T-helper 2 cell (primary cell): ENCODE data around the gene KBTBD12.
"Not testable (repeated sequence)": the region's sequence is repeated elsewhere in the genome, so short reads cannot be mapped to it uniquely, and the experiment has no call there.

Experiments
- DNase-seq, 5 experiments: peaks; one replicate each; pipeline versions ENCODE4 v3.0.0 to v3.0.0-alpha.2; 2012 to 2022

Gene KBTBD12

GRCh38 chr3:127905556-127905955 lies 9.5 kb upstream of the KBTBD12 start:
- DNase-seq = no peak

DNA sequence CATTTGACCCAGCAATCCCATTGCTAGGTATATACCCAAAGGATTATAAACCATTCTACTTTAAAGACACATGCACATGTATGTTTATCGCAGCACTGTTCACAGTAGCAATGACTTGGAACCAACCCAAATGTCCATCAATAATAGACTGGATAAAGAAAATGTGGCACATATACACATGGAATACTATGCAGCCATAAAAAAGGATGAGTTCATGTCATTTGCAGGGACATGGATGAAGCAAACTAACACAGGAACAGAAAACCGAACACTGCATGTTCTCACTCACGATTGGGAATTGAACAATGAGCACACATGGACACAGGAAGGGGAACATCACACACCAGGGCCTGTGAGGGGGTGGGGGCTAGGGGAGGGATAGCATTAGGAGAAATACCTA lies 8.4 kb upstream of the KBTBD12 start:
- DNase-seq = not testable (repeated sequence)

- DNase-seq = no peak
Measured at GRCh38 chr3:127908202-127908601, 6.8 kb upstream of the KBTBD12 start.

- DNase-seq = no peak
Measured at GRCh38 chr3:127908951-127909350, 6.1 kb upstream of the KBTBD12 start.

DNA sequence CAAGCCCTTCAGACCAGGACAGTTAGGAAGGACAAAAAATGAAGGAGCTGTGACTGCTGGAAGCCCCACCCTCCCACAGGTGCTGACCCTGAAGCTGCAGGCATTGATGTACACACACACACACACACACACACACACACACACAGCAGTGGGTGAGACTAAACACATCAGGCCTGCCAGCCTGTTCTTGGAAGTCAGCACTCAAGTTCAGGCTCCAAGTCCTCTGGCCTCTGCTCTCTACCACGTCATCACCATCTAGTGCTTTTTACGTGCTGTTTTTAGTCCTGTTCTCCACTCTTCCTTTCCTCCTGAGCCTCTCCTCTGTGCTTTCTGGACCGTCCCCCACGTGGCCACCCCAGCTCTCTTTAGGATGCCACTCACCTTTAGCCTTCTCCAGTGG lies 5.4 kb upstream of the KBTBD12 start:
- DNase-seq = no peak

DNA sequence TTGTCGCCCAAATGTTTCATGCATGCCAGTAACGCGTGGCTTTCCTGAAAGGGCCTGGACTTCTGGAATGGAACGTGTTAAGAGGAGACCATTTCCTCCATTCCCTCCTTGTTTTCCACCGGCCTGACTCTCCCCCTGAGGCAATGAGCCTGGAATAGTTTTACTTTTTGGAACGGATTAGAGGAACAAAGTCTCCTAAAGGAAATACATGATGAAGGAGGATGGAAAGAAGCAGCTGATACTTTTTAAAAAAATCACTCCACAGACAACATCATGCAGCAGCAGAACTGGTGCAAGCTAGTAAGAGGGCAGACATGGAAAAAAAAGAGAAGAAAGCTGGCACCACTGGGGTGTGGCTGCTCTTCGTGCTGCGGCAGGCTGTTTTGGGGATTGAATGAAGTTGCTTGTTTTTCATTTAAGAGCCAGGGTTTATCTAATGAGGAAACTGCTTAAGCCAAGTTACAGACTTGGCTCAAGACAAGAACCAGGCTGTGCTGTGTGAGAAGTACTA lies 3.6 kb upstream of the KBTBD12 start:
- no peak for DNase-seq

DNA sequence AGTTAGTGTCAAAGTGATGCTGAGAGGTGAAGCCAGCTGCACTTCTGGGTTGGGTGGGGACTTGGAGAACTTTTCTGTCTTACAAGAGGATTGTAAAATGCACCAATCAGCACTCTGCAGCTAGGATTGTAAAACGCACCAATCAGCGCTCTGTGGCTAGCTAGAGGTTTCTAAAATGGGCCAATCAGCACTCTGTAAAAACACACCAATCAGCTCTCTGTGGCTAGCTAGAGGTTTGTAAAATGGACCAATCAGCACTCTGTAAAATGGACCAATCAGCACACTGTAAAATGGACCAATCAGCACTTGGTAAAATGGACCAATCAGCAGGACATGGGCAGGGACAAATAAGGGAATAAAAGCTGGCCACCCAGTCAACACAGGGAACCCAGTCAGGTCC lies 1.2 kb upstream of the KBTBD12 start:
- not testable (repeated sequence) for DNase-seq

DNA sequence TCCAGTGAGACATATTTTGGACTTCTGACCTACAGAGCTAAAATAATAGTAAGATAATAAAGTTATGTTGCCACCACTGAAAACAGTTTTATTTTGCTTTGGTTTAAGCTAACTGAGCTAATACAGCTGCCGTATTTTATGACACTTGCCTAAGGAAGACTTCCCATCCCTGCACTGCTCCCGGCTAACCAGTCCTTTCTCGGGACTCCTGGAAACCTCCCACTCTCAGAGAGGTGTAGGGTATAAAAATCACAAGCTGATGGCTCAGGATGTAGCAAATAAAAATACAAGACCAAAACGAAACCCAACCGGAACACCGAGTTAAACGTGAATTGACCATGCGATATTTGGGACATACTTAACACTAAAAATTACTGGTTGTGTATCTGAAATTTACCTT lies 448 bp upstream of the KBTBD12 start:
- DNase-seq = no peak

GRCh38 chr3:127915937-127916493 lies 983 bp downstream of the KBTBD12 start:
- no peak for DNase-seq

DNA sequence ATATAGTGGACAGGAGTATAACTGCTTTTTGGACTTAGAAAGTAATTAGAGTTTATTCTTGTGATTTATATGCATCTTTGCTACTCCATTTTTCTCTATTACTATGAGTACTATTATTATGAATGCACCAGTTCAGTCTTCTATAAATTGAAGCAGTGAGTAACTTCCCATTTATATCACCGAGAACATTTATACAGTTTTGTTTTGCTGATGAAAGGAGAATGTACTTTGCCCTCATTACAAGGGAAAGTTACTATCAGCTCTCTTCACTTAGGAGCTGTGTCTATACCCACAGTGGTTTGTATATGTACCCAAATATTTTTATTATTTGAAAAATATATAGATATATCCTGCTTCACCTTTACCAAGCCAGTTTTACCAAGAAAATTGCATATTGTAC lies 5.7 kb downstream of the KBTBD12 start:
- DNase-seq = no peak

GRCh38 chr3:127923611-127924010 lies 8.6 kb downstream of the KBTBD12 start:
- no peak for DNase-seq

DNA sequence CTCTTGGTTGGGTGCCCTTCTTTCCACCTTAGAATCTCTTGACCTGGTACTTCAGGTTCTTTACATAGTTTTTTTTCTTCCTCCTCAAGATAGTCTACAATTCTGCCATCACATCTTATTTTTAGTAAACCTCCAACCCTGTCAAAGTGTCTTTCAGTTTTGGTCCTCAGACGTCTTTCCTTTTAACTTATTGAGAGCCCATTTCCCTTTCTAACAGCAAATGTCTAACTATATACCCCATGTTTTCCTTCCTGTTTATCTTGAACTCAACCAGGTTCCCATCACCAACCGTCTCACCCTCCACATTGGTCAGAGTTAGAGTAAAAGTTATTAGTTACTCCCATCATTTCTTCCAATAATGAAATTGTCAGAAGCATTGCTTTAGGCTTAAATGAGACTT lies 10.4 kb downstream of the KBTBD12 start:
- DNase-seq = no peak

DNA sequence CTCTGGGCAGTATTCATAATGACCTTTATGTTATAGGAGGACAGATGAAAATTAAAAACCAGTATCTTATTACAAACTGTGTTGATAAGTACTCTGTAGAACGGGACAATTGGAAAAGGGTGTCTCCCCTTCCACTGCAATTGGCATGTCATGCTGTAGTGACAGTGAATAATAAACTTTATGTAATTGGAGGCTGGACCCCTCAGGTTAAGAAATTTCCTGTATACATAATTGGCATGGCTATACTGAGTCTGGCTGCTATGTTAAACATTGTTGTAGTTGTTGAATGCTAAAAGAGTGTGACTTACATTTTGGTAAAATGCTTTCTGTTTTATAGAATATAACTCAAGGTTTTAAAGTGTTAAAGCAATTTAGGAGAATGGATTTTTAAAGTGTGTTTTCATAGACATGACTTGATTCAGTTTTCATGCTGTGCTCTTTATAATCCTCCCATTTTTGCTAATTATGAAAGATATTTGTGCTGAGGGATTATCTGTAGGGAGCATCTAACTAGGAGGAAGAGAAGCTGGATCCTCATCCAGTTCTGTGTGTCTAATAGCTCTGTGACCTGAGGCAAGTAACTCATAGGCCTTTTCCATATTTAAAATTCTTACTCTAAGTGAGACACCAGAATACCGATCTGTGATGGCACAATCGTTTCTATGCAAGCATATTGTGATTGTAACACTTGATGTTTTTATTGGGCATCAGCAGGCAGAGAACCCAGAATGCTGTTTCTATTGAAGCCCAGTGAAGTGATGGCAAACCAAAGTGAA lies 13.0 kb downstream of the KBTBD12 start:
- DNase-seq = no peak

DNA sequence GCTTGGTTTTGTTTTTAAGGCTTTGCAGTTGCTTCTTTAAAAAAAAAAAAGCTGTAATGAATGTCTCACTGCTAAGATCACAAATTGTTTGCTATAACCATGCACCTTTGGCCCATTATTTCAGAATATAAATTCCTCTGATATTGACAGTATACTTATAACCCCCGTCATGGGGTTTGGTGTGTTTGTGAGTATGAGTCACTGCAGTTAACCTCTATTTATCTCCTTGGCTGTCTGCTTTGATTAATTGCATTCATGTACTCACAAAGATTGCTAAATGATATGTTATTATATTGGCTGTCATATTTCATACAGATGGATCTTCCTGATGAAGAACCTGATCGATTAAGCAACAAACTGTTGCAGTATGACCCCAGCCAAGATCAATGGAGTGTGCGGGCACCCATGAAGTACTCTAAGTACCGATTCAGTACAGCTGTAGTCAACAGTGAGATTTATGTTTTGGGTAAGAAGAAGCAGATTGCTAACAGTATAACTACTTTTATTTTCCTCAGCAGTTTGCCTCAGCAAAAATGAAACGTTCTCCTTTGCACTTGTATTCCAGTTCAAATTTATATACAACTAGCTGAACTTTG lies 14.9 kb downstream of the KBTBD12 start:
- DNase-seq = no peak

DNA sequence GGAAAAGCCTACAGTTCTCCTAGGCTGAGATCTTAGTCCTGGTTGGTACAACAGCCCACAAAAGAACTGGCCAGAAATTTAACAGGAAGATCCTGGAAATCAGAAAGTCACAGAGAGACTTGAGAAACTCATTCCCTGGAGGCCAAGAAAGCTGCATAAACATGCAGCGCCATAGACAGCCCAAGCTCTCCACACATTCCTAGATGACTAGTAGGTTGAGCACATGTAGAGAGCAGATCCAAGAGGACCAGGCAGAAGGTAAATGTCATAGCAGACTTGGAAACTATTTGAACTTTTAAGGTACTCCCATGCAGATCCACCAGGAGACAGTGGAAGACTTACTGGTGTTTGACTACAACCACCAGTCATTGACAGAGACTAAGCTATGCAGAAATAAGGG lies 18.4 kb downstream of the KBTBD12 start:
- no peak for DNase-seq

- DNase-seq = no peak
Measured at GRCh38 chr3:127938800-127939199, 23.8 kb downstream of the KBTBD12 start.

DNA sequence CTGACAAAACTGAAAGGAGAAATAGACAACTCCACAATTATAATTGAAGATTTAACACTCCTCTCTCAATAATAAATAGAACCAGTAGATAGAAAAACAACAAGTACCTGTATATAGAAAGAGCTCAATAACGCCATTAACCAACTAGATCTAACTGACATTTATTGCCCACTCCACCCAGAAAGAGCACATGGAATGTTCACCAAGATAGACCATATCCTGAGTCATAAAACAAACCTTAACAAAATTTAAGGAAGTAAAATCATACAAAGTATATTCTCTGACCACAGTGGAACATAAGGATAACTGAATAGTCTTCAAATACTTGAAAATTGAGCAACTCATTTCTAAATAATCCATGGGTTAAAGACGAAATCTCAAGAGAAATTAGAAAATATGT lies 25.1 kb downstream of the KBTBD12 start:
- no peak for DNase-seq

- no peak for DNase-seq
Measured at GRCh38 chr3:127942613-127943012, 27.6 kb downstream of the KBTBD12 start.

DNA sequence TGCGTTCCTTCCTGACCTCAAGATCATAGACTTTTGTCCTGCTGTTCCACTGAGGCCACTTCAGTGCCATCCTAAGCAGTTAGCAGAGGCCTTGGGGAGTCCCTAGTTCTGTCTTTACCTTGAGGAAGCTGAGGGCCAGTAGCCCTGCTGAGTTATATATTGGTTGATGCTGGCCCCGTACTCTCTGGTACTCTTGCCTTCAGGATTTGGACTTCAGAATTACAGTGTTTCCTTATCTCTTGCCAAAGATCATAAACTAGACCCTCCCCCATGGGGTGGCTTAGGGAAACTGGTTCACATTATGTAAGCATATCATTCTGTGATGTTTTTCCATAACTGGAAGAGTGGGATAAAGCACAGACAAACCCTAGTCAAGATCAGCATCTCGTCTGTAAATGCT lies 33.2 kb downstream of the KBTBD12 start:
- no peak for DNase-seq

GRCh38 chr3:127949446-127950055 lies 34.5 kb downstream of the KBTBD12 start:
- no peak for DNase-seq

DNA sequence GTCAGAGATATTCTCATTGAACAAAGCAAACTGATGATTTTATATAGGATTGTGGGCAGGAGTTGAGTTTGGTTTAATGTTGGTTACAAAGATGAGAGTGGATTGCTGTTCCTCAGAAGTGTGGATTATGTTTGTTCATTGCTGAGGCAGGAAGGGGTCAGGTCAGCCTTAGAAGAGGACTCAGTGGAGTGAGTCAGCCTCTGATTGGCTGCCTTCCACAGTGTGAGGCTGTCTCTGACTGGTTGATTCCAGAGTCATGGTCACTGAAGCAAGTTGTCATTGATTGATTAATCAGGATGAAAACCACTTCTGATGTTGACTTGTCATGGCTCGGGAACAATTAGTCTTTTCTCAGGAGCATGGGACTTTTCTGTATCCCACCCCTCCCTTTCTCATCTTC lies 36.2 kb downstream of the KBTBD12 start:
- DNase-seq = no peak

GRCh38 chr3:127953091-127954035 lies 38.3 kb downstream of the KBTBD12 start:
- DNase-seq = no peak

- DNase-seq = no peak
Measured at GRCh38 chr3:127954640-127955039, 39.6 kb downstream of the KBTBD12 start.
